CMK (cell line): ENCODE measurements around the gene RARA.
"Not testable (repeated sequence)": the region's sequence is repeated elsewhere in the genome, so short reads cannot be mapped to it uniquely, and the experiment has no call there.

ENCODE experiments used
- DNase-seq: peaks from one replicate; pipeline ENCODE4 v3.0.0-alpha.2; 2010; ENCODE audit warnings: low read depth

Gene RARA

GRCh38 chr17:40374821-40375498, 66.0 kb downstream of the RARA start:
- no peak for DNase-seq

DNA sequence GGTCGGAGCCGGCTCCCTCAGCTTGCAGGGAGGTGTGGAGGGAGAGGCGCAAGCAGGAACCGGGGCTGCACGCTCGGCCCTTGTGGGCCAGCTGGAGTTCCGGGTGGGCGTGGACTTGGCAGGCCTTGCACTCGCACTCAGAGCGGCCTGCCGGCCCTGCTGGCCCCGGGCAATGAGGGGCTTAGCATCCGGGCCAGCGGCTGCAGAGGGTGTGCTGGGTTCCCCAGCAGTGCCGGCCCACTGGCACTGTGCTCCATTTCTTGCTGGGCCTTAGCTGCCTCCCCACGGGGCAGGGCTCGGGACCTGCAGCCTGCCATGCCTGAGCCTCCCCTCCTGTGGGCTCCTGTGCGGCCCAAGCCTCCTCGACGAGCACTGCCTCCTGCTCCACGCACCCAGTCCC, 66.8 kb downstream of the RARA start:
- not testable (repeated sequence) for DNase-seq

DNA sequence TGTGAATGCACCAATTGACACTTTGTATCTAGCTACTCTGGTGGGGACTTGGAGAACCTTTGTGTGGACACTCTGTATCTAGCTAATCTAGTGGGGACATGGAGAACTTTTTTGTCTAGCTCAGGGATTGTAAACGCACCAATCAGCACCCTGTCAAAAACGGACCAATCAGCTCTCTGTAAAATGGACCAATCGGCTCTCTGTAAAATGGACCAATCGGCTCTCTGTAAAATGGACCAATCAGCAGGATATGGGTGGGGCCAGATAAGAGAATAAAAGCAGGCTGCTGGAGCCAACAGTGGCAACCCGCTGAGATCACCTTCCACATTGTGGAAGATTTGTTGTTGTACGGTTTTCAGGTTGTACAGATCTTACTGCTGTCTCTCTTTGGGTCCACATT, 67.6 kb downstream of the RARA start:
- DNase-seq: not testable (repeated sequence)

DNA sequence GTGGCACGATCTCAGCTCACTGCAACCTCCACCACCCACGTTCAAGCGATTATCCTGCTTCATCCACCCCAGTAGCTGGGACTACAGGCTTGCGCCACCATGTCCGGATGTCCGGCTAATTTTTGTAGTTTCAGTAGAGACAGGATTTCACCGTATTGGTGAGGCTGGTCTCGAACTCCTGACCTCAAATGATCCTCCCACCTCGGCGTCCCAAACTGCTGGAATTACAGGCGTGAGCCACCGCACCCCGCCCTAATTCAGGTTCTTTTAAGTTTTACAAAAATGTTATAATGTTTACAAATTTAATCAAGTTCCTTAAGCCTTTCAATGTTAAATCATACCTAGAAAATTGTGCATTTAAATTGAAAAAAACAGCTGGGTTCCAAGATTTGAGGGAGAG, 68.9 kb downstream of the RARA start:
- no peak for DNase-seq

GRCh38 chr17:40378966-40379365, 70.0 kb downstream of the RARA start:
- DNase-seq: no peak

- DNase-seq: no peak
Observed at GRCh38 chr17:40382251-40382650, 73.3 kb downstream of the RARA start.

DNA sequence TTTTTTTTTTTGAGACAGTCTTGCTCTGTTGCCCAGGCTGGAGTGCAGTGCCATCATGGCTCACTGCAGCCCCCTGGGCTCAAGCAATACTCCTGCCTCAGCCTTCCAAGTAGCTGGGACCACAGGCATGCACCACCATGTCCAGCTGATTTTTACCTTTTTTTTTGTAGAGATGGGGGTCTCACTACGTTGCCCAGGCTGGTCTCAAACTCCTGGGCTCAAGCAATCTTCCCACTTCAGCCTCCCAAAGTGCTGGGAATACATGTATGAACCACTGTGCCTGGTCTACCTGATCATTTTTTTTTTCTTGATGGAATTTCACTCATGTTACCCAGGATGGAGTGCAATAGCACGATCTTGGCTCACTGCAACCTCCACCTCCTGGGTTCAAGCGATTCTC, 77.6 kb downstream of the RARA start:
- DNase-seq: not testable (repeated sequence)

DNA sequence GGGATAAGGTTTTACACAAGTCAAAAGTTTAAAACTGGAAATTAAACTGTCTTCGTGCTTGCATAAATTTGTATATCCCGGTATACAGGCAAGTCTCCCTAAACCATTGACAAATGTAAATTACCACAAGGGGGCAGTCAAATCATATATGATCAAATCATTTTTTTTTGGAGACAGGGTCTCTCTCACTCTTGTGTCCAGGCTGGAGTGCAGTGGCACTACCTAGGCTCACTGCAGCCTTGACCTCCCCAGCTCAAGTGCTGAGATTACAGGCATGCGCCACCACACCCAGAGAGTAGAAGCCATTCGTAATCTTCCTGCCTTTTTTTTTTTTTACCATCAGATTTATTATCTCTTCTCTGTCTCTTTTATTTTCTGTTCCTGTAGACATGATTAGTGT, 90.2 kb downstream of the RARA start:
- peak; percentile 26 for DNase-seq

DNA sequence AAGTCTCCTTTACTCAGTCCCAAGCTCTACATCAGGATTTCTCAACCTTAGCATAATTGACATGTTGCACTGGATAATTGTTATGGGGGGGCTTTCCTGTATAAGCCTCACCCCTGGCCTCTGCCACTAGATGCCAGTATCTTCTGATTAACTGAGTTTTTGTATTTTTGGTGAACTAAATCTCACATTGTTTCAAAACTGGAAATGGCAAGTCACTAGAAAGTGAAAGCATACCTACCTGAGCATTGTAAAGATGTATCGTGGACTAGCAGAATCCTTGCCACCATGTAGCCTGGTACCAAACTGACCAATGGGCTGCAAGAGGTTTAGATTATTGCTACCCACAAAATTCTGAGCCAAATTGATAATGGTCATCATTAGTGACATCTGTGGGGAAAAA, 93.7 kb downstream of the RARA start:
- no peak for DNase-seq

GRCh38 chr17:40404003-40404402, 95.0 kb downstream of the RARA start:
- no peak for DNase-seq
